Panc1 (cell line): ENCODE measurements around the gene ZNF554. TPM values are rescaled to one million over a fixed set of nuclear protein-coding genes. Genes with fewer than 3 reads are reported as not detected.

Source experiments
- ATAC-seq: fragments of 200-7000 bp; cut with Tn5 transposase; 2 replicates; pipeline ENCODE4 v1.9.1; 2020; ENCODE audit warnings: mild to moderate bottlenecking, moderate library complexity
- BruUV-seq: library from RNA; stranded (reverse); fragments of 400-500 nt; replicated peaks from 2 replicates; lab custom pipeline; 2021; lab: Mats Ljungman, UMichigan
- CTCF ChIA-PET: fragments of 300-600 bp; sonication (Branson Sonifier 250); formaldehyde crosslinking; loops from one replicate; lab custom pipeline; 2022; ENCODE audit warnings: antibody characterized with exemption; lab: Charles Lee
- POLR2A ChIA-PET: fragments of 300-600 bp; sonication (Branson Sonifier 250); formaldehyde crosslinking; loops from one replicate; lab custom pipeline; 2022; ENCODE audit warnings: antibody characterized with exemption; lab: Charles Lee
- DNase-seq: peaks from one replicate; pipeline ENCODE4 v3.0.0-alpha.2; 2010; ENCODE audit warnings: low read depth, low spot score
- H3K27ac ChIP-seq: 2 replicates; pipeline ENCODE4 v1.5.1; 2011; ENCODE audit warnings: mild to moderate bottlenecking, low read length, inconsistent platforms
- H3K27me3 ChIP-seq: fragments of 200-500 bp; sonication (Bioruptor generic); 2 replicates; pipeline ENCODE4 v1.6.0; 2014; ENCODE audit warnings: low read length, inconsistent platforms; ENCODE audit not compliant: control insufficient read depth, insufficient read depth
- H3K36me3 ChIP-seq: fragments of 200-500 bp; sonication (Bioruptor generic); 2 replicates; pipeline ENCODE4 v1.5.1; 2014; ENCODE audit warnings: inconsistent platforms, mild to moderate bottlenecking, low read length, moderate library complexity; ENCODE audit not compliant: control insufficient read depth, insufficient read depth
- H3K4me1 ChIP-seq: 2 replicates; pipeline ENCODE4 v1.5.1; 2011; ENCODE audit warnings: inconsistent platforms, mild to moderate bottlenecking, low read length, moderate library complexity; ENCODE audit not compliant: control insufficient read depth, insufficient read depth
- H3K4me3 ChIP-seq, 2 experiments: 2 replicates each; pipeline ENCODE4 v1.5.1; 2011 to 2012; ENCODE audit warnings: low read depth in 2 of 2, low read length in 2 of 2, mild to moderate bottlenecking in 2 of 2, inconsistent platforms in 1 of 2, moderate library complexity in 1 of 2
- H3K9me3 ChIP-seq: fragments of 200-500 bp; sonication (Bioruptor generic); 2 replicates; pipeline ENCODE4 v1.5.1; 2014; ENCODE audit warnings: low read depth, mild to moderate bottlenecking, inconsistent platforms, low read length, moderate library complexity; ENCODE audit not compliant: control insufficient read depth, insufficient read depth
- CTCF ChIP-seq: fragments of 450-650 bp; IDR thresholded peaks from 2 replicates; pipeline ENCODE4 v1.5.1; 2017; ENCODE audit warnings: mild to moderate bottlenecking
- POLR2AphosphoS5 ChIP-seq: IDR thresholded peaks from 2 replicates; pipeline ENCODE4 v1.6.1; 2012; ENCODE audit warnings: mild to moderate bottlenecking, low read depth, low read length, moderate library complexity
- REST ChIP-seq, 2 experiments: IDR thresholded peaks; 2 replicates each; pipeline ENCODE4 v1.6.1; 2011 to 2012; ENCODE audit warnings: low read depth in 2 of 2, control low read depth in 1 of 2, low read length in 1 of 2, mild to moderate bottlenecking in 1 of 2, moderate library complexity in 1 of 2; ENCODE audit not compliant: insufficient read depth in 1 of 2
- SIN3A ChIP-seq: IDR thresholded peaks from 2 replicates; pipeline ENCODE4 v1.6.1; 2012; ENCODE audit warnings: low read depth, mild to moderate bottlenecking, low read length, moderate library complexity, borderline replicate concordance; ENCODE audit not compliant: insufficient read depth
- TCF7L2 ChIP-seq: IDR thresholded peaks from 2 replicates; pipeline ENCODE4 v1.6.1; 2011; ENCODE audit warnings: mild to moderate bottlenecking, low read depth, low read length, inconsistent platforms
- in situ Hi-C: cut with HindIII; loops from 2 replicates; pipeline ENCODE4 v1.10.0; 2016; ENCODE audit warnings: low sequenced_read_pairs, low pct_unique_long_range_greater_than_20kb
- intact Hi-C: fragments of 100-400 bp; cut with micrococcal nuclease; formaldehyde crosslinking; loops from one replicate; pipeline ENCODE4 v1.10.0; 2022; ENCODE audit not compliant: unreplicated experiment
- total RNA-seq: library from RNA; stranded (reverse); gene quantifications from one replicate; pipeline ENCODE4 v1.2.1, GENCODE V29; 2021; ENCODE audit not compliant: unreplicated experiment

ZNF554 gene
- total RNA-seq, 1 experiment from 2014 or later: 1.5 TPM

GRCh38 chr19:2815923-2816322 is 3.7 kb upstream of the ZNF554 start:
- no peaks in the 10 kb centered on the region for H3K27me3 ChIP-seq
- TF ChIP-seq POLR2AphosphoS5 (no peak), SIN3A (no peak), CTCF (no peak), REST (IDR thresholded peaks at IDR 0.05; ENCODE audit: insufficient read depth in 1 of 2, low read depth in 2 of 2, low read length in 1 of 2) (no peak), TCF7L2 (no peak)
- intact Hi-C loops: no loop called here
- DNase-seq (no peak), ATAC-seq (no peak)
- no peaks in the 10 kb centered on the region for H3K36me3 ChIP-seq
- H3K27ac ChIP-seq: no peak overlapping the region
- in situ Hi-C loops: no loop called here
- H3K4me3 ChIP-seq: no peak overlapping the region
- no peaks in the 10 kb centered on the region for H3K9me3 ChIP-seq
- POLR2A ChIA-PET: no interaction called here
- no TSS peak for BruUV-seq
- no peaks in the 10 kb centered on the region for H3K4me1 ChIP-seq
- CTCF ChIA-PET: no interaction called here

- POLR2A ChIA-PET: no interaction called here
- BruUV-seq: no TSS peak
Measured at GRCh38 chr19:2816641-2817040, 3.0 kb upstream of the ZNF554 start.

More at GRCh38 chr19:2816641-2817040, 3.0 kb upstream of the ZNF554 start:
- ATAC-seq (no peak), DNase-seq (no peak)
- in situ Hi-C loops (no loop called here), intact Hi-C loops (no loop called here)
- H3K27ac ChIP-seq: no peak overlapping the region
- no peak for TF ChIP-seq SIN3A
- TF ChIP-seq REST (IDR thresholded peaks at IDR 0.05; ENCODE audit: insufficient read depth in 1 of 2, low read depth in 2 of 2, low read length in 1 of 2): no peak
- no peak for TF ChIP-seq POLR2AphosphoS5
- TF ChIP-seq TCF7L2: no peak
- TF ChIP-seq CTCF: no peak
- CTCF ChIA-PET: no interaction called here
- H3K9me3 ChIP-seq: no peaks in the 10 kb centered on the region
- H3K4me3 ChIP-seq: no peak overlapping the region
- H3K4me1 ChIP-seq: no peaks in the 10 kb centered on the region
- no peaks in the 10 kb centered on the region for H3K27me3 ChIP-seq
- H3K36me3 ChIP-seq: no peaks in the 10 kb centered on the region
